Skin of body (tissue), 2 donors: ENCODE measurements around the gene SRPK2. TPM values are rescaled to one million over a fixed set of nuclear protein-coding genes. Genes with fewer than 3 reads are reported as not detected.
"Not testable (repeated sequence)": the region's sequence is repeated elsewhere in the genome, so short reads cannot be mapped to it uniquely, and the experiment has no call there.

Source experiments
- DNase-seq: peaks from one replicate; lab custom pipeline; 2025; lab: John Stamatoyannopoulos, UW
- total RNA-seq: library from RNA; depleted of rRNA; stranded (reverse); fragments of >200 nt; gene quantifications from one replicate; pipeline ENCODE4 v1.2.3, GENCODE V29; 2014

The SRPK2 gene
- total RNA-seq, 1 donor from 2014 or later, result 71.1 TPM

DNA sequence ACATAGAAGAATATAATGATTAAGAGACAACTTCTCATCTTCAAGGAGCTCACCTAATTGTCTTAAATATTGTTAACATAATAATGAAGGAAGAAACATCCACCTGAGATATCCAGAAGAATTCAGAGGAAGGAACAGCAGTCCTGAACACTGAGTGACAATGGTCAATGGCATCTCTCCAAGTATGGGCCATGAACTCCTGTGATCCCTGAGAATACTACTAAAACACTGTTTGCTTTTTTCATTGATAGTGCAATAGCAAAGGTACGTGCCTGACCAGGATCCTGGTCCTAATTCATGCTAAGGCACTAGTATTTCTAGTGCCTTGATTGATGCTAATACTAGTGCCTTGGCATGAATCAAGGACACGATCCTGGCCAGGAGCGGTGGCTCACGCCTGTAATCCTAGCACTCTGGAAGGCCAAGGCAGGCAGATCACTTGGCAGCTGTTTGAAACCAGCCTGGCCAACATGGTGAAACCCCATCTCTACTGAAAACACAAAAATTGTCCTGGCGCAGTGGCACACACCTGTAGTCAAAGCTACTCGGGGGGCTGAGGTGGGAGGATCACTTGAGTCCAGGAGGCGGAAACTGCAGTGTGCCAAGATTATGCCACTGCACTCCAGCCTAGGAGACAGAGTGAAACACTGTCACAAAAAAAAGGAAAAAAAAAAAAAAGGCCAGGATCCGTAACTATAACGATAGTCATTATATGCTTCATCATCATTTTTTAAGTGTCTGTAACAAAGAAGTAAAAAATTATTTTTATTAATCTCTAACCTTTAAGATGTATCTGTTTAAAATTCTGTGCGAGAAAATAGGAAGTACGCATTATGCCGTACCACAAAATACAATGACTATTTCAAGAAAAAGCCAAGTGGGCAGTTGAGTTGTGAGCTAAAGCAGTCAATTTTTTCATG lies 49.1 kb downstream of the SRPK2 start:
- DNase-seq, result no peak

DNA sequence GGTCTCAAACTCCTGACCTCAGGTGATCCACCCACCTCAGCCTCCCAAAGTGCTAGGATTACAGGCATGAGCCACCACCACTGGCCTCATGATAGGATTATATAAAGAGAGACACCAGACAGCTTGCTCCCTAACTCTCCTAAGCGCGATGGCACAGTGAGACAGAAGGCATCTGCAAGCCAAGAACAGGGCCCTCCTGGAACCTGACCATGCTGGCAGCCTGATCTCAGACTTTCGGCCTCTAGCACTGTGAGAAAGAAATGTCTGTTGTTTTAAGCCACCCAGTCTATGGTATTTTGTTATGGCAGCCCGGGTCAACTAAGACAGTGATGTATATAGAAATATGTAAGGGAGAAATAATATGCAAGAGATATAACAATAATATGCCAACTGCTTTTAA lies 51.2 kb downstream of the SRPK2 start:
- no peak for DNase-seq

DNA sequence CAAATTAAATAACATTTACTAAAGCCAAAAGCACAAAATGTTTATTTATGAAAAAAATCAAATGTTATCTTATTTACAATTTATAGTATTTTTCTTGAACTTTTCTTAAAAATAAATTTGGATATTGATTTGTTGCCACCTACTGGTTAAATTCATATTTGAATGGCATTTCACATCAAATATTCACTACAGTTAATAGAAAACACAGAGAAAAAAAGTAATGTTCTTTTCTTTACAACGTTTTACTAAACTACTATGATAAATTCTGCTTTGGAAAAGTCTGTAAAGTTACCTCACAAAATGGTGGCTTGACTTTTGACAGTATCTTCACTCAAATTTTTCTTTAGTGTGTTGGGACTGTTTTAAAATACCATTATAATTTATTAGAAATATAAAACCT lies 52.7 kb downstream of the SRPK2 start:
- no peak for DNase-seq

DNA sequence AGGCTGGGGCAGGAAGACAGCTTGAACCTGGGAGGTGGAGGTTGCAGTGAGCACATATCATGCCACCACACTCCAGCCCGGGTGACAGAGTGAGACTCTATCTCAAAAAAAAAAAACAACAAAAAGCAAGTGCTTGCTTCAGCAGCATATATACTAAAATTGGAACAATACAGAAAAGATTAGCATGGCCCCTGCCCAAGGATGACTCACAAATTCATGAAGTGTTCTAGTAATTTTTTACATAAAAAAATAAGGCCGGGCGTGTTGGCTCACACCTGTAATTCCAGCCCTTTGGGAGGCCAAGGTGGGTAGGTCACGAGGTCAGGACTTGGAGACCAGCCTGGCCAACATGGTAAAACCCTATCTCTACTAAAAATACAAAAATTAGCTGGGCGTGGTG lies 56.1 kb downstream of the SRPK2 start:
- DNase-seq, result not testable (repeated sequence)

DNA sequence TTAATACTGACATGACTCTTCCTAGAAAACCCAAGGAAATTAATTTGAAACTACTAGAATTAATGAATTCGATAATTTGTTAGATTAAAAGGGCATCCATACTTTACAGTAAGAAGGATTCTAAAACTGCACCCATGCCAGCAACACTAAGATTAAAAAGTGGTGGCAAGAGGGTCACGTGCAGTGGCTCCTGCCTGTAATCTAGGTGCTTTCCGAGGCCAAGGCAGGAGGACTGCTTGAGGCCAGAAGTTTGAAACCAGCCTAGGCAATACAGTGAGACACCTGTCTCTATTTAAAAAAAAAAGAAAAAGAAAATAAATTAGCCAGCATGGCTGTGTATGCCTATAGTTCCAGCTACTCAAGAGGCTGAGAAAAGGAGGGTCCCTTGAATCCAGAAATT lies 58.2 kb downstream of the SRPK2 start:
- no peak for DNase-seq

DNA sequence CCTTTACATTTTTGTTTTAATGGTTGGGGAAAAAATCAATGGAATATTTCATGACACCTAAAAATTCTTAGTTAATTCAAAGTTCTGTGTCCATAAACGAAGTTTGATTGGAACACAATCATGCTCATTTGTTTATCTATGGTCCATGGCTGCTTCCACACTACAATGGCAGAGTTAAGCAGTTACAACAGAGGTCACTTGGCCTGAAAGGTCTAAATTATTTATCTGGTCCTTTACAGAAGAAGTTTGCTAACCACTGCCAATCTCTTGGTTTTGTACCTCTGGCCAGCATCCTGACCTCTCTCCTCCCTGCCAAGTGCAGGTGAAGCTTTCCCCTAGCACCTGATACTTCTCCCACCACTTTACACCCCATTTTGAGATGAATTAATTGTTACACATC lies 61.5 kb downstream of the SRPK2 start:
- no peak for DNase-seq

DNA sequence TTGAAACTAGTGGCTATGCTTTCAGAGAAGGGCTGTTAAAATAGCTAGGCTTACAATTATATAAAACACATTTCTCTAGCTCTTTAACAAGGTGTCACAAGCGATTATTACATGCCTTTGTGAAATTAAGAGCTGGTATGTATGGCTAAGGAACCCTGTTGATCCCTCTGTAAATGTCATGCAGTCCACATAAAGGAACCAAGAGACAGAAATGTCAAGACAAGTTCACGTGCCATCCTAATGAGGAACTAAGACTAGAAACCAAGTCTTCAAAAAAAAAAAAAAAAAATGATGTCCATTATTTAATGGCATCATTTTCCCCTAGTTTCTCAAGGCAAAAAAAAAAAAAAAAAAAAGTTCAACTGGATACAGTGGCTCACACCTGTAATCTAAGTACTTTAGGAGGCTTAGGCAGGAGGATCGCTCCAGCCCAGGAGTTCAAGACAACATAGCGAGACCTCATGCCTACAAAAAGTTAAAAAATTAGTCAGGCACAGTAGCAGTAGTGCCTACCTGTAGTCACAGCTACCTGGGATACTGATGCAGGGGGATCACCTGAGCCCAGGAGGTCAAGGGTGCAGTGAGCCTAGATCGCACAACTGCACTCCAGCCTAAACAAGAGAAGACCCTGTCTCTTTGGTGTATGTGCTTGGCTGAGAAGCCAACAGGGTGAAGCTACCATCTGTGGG lies 63.4 kb downstream of the SRPK2 start:
- DNase-seq, result no peak

DNA sequence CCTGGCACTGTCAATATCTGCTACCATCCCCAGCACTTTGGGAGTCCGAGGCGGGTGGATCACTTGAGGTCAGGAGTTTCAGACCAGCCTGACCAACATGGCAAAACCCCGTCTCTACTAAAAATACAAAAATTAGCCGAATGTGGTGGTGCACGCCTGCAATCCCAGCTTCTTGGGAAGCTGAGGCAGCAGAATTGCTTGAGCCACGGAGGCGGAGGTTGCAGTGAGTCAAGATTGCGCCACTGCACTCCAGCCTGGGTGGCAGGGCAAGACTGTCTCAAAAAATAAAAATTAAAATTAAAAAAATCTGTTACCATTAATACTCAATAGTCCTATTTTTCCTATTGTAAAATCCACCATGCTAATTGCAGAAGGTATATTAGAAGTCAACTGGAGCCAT lies 64.1 kb downstream of the SRPK2 start:
- not testable (repeated sequence) for DNase-seq

DNA sequence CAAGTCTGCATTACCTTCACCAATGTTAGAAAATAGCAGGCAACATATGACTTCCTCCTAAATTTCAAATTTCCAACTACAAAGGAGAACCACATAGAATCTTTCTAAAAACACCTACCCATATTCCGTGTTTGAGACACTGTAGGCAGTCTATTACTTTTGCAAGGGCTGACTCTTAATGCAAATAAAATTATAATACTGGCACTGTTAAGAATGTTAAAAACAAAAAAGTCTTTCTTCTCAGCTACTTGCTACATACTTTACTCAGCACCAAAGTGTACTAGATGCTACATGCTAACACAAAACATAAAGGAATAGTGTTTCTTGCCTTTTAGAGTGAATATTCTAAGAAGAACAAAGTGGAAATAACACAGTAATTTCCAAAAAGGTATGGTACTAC lies 65.4 kb downstream of the SRPK2 start:
- DNase-seq, result no peak

DNA sequence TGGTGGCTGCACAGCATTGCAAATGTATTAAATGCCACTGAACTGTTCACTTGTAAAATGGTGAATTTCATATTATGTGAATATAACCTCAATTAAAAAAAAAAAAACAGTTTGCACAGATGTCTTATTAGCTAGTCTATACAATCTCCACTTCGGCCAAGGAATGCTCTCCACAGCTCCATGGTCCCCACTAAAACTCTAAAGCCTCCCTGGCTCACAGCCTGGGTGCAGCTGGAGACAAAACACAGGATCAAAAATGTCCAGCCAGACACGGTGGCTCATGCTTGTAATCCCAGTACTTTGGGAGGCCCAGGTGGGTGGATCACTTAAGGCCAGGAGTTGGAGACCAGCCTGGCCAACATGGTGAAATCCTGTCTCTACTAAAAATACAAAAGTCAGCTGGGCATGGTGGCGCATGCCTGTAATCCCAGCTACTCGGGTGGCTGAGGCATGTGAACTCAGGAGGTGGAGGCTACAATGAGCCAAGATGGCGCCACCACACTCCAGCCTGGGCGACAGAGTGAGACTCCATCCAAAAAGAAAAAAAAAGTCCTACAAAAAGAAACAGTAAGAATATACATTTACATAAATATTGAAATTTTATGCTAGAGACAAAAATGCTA lies 66.0 kb downstream of the SRPK2 start:
- DNase-seq, result no peak

DNA sequence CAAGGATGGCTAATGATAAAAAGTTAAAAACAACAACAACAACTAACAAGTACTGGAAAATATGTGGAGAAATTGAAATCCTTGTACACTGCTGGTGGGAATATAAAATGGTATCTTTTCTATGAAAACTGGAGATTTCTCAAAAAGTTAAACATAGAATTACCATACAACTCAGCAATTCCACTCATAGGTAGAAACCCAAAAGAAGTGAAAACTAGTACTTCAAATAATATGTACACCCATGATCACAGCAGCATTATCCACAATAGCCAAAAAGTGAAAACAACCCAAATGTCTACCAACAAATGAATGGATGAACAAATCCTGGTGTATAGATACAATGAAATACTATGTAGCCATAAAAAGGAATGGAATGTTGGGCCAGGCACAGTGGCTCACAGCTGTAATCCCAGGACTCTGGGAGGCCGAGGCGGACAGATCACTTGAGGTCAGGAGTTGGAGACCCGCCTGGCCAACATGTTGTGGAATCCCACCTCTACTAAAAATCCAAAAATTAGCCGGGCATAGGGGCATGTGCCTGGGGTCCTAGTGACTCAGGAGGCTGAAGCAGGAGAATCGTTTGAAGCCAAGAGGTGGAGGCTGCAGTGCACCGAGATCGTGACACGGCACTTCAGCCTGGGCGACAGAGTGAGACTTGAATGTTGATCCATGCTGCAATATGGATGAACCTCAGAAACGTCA lies 66.8 kb downstream of the SRPK2 start:
- DNase-seq, result no peak

DNA sequence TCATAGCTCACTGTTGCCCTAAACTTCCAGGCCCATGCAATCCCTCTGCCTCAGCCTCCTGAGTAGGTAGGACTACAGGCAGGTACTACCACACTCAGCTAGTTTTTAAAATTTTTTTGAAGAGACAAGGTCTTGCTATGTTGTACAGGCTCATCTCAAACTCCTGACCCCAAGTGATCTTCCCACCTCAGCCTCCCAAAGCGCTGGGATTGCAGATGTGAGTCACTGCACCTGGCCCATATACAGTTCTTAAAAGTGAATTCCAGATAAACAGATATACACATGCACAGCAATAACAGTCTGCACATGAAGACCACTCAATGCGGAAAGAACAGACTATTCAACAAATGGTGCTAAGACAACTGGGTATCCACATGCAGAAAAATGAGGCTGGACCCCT lies 67.8 kb downstream of the SRPK2 start:
- DNase-seq, result no peak

DNA sequence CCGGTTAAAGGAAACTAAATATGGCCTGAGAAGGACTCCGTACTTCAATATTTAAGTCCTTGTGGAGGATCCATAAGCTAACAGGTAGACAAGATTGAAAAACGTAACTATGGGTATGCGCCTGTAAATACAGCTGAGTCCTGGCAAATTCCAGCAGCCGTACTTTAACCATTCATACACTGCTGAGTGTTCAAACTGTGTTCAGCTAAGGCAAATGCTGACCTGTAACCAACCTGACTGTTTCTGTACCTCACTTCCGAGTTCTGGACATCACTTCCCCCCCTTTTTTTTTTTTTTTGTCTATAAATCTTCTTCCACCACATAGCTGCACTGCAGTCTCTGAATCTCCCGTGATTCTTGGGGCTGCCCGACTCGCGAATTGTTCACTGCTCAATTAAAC lies 69.1 kb downstream of the SRPK2 start:
- DNase-seq, result no peak

DNA sequence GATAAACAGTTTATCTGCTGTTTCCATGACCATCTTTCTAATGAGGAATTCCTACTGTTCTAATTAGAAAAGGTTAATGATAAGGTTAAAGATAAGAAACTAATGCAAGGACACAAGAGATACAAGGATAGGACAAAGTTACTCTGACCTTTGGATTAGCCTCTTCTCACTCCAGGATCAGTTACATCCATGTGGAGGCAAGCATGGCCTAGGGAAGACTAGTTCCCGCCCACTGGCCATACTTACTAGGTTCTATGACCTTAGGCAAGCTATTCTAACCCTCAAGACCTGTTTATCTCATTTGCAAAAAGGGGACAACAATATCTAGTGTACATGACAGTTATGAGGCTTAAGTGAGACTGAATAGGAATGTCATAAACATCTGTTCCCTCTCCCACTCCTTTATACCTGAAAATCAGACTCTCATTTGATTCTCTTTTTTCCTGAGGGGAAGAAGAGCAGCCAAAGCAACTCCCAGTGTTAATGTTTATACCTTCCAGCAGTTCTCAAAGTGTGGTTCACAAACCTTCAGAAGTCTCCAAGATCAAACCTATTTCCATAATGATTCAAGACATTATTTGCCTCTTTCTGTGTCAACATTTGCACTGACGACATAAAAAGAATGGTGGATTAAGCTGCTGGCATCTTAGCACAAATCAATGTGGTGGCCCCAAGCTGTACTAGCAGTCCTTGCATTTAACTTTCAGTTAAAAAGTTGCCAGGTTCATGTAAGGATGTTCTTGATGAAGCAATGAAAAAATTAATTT lies 72.0 kb downstream of the SRPK2 start:
- no peak for DNase-seq

DNA sequence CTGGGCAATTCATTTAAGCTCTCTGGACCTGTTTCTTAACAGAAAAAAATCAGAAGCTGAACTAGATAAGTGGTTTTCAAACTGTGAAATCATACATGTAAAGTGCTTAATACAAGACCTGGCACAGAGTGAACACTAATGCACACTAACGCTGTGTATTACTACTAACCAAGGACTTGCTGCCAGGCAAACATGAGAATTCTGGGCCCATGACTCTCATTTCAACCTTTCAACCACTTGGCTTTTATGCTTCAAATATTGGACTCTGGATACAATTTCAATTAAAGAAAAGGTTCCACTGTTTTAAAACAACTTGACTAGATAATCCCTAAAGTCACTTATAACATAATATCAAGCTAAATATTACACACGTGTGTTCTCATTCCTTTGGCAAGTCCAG lies 73.4 kb downstream of the SRPK2 start:
- DNase-seq, result no peak

DNA sequence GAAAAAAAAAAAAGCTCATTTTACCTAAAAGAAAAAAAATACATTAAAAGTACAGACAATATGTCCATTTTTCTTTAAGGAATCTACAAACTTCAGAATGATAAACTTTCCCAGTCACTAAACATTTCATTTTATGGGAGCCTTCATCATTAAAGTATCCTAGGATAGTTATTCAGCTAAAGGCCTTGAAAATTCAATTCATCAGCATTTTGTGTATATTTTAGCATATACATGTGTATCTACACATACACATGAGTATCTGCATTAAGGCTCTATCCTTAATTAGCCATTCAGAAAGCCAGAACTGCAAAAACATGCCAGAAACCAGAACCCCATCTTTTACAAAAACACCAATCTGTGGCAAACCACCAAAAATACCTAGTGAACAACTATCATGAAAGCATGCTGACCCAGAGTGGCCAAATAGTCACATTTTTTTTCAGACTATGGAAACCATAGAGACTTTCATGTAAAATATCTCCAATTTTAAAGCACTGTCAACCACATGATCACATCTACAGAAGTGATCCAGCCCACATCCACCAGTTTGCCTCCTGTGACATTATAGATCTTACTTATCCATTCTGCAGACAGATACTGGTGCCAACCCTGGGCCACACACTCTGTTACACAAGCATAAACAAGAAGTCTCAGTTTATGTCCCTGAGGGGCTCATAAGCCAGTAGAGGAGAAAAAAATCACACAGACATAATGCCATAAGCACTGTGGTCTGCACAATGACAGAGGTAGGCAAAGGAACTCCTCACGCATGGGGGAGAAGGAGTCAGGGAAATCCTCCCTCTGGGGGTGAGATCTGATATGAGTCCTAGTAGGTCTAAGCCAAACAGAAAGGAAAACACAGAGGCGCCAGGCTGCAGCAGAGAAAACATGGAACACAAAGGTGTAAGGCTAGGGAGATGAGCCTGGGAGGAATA lies 79.2 kb downstream of the SRPK2 start:
- DNase-seq, result no peak

DNA sequence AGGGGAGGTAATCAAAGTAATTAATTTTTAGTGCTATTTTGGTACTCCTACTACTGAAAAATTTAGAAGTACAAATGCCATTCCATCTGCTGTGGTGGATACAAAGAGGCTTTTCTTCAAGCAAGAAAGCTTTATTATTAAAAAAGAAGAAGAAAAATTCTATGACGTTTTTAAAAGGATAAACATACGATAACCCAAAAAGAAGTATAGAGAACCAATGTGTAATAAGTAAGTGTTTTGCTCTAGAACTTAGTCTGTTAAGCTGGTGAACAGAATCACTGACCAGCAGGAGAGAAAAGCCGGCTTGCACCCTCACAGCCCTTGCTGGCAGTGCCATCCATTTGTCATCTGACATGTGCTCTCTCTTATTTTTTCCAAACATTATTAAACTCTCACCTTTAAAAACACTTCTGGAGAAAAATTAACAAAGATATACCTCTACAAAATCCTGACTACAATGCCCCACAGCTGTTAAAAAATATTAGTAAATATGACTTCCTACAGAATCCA lies 81.5 kb downstream of the SRPK2 start:
- no peak for DNase-seq

DNA sequence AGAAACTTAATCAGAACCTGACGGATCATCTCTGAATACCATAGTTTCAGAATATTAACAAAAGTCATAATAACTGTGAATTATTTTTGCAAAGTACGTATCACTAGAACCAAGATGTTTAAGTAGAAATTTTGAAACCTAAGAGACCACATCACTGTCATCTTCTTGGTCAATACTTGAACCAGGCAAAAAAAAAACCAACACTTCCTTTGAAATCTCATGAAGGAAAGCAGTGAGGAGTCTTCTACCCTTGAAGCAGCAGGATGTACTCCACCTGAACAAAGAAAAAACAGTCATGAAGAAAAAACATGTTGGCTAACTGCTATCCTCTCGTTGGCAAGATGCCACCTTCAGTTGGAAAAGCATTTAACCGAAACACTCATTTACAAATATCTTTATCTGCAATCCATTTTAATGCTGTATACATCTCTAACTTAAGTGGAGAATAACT lies 82.4 kb downstream of the SRPK2 start:
- no peak for DNase-seq

DNA sequence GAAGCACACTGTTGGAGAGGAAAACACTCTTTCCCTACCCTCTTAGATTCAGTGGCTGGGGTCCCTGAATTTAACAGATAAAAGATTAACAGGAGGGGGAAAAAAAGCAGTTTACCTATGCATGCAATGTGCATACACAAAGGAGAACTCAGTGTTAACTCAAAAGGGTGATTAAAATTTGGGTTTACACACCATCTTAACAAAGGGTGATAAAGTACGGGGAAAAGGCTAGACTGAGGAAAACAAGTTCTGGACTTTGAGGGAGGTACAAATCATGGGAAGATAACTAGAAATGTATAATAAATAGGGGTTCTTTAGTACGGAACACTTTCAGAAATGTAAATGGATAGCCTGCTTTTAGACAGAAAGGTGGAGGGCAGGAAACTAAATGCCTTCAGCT lies 83.1 kb downstream of the SRPK2 start:
- no peak for DNase-seq
